ENCODE measurements around the gene FCHSD2. TPM values are rescaled to one million over a fixed set of nuclear protein-coding genes. Genes with fewer than 3 reads are reported as not detected.
"Not testable (repeated sequence)": the region's sequence is repeated elsewhere in the genome, so short reads cannot be mapped to it uniquely, and the experiment has no call there.

The FCHSD2 gene
- total and polyA plus RNA-seq, 4 donors: 7.6 to 18.7 (median 9.9) TPM

GRCh38 chr11:72807021-72807693 lies 335.0 kb downstream of the FCHSD2 start (continued):
- TF ChIP-seq REST (IDR thresholded peaks at IDR 0.05) (peak; percentile 43), TAF1 (conservative IDR thresholded peaks at IDR 0.05) (no peak)

GRCh38 chr11:72806378-72806777 lies 335.7 kb downstream of the FCHSD2 start:
- DNase-seq (ENCODE audit: low spot score); H3K4me3 ChIP-seq (ENCODE audit: low read depth in 1 of 3, low read length in 3 of 3); H3K9me3 ChIP-seq (ENCODE audit: control insufficient read depth in 4 of 4, low read length in 3 of 4); H3K27me3 ChIP-seq (ENCODE audit: control insufficient read depth in 4 of 4, insufficient read depth in 4 of 4, low read length in 3 of 4); H3K36me3 ChIP-seq (ENCODE audit: control insufficient read depth in 4 of 4, insufficient read depth in 3 of 4, low read depth in 1 of 4, low read length in 3 of 4); H3K9ac ChIP-seq (ENCODE audit: low read depth in 1 of 2, low read length in 2 of 2): not testable (repeated sequence)
- 97% methylated on average over 1 of the region's 1 CpG for WGBS
- Histone ChIP-seq H3K27ac (ENCODE audit: low read depth in 1 of 2, low read length in 2 of 2) (peak overlapping the region in 1 of 2 donors; percentile 52), H3K4me1 (ENCODE audit: control insufficient read depth in 4 of 4, insufficient read depth in 4 of 4, low read length in 3 of 4) (peaks cover 4 to 14% (median 6%) of the 10 kb centered on the region in 4 donors)

GRCh38 chr11:72805216-72805615 lies 336.9 kb downstream of the FCHSD2 start:
- no peak overlapping the region for H3K27ac ChIP-seq (ENCODE audit: low read depth in 1 of 2, low read length in 2 of 2)
- H3K4me1 ChIP-seq (ENCODE audit: control insufficient read depth in 4 of 4, insufficient read depth in 4 of 4, low read length in 3 of 4): peaks cover 4 to 14% (median 6%) of the 10 kb centered on the region in 4 donors
- H3K9me3 ChIP-seq (ENCODE audit: control insufficient read depth in 4 of 4, low read length in 3 of 4): no peaks in the 10 kb centered on the region
- no peaks in the 10 kb centered on the region for H3K36me3 ChIP-seq (ENCODE audit: control insufficient read depth in 4 of 4, insufficient read depth in 3 of 4, low read depth in 1 of 4, low read length in 3 of 4)
- no peak overlapping the region for H3K4me3 ChIP-seq (ENCODE audit: low read depth in 1 of 3, low read length in 3 of 3)
- no peak for TF ChIP-seq FOXA2 (IDR thresholded peaks at IDR 0.05)
- TF ChIP-seq YY1 (IDR thresholded peaks at IDR 0.05): no peak
- TF ChIP-seq MAX (IDR thresholded peaks at IDR 0.05): no peak
- no peak for TF ChIP-seq ZBTB33 (IDR thresholded peaks at IDR 0.05)
- no peak for TF ChIP-seq GABPA (IDR thresholded peaks at IDR 0.05 in 1 of 2, conservative IDR thresholded peaks at IDR 0.05 in 1 of 2)
- TF ChIP-seq ATF3 (IDR thresholded peaks at IDR 0.05): no peak
- no peak for TF ChIP-seq NR2F2 (IDR thresholded peaks at IDR 0.05)
- no peak for TF ChIP-seq CTCF (IDR thresholded peaks at IDR 0.05; ENCODE audit: low read depth, low read length, missing input control)
- no peak for TF ChIP-seq RAD21 (IDR thresholded peaks at IDR 0.05)
- no peak for TF ChIP-seq FOXA1 (IDR thresholded peaks at IDR 0.05)
- TF ChIP-seq REST (IDR thresholded peaks at IDR 0.05): no peak
- H3K9ac ChIP-seq (ENCODE audit: low read depth in 1 of 2, low read length in 2 of 2): no peak overlapping the region
- no peak for DNase-seq (ENCODE audit: low spot score)
- H3K27me3 ChIP-seq (ENCODE audit: control insufficient read depth in 4 of 4, insufficient read depth in 4 of 4, low read length in 3 of 4): no peaks in the 10 kb centered on the region
- 78% methylated on average over 6 of the region's 6 CpGs for WGBS

Data from liver (tissue), 9 donors.